ENCODE data around the gene GRIK4. TPM values are rescaled to one million over a fixed set of nuclear protein-coding genes. Genes with fewer than 3 reads are reported as not detected.

The GRIK4 gene
- total and polyA plus RNA-seq, 8 donors: 0.76 to 10.1 (median 7.7) TPM

DNA sequence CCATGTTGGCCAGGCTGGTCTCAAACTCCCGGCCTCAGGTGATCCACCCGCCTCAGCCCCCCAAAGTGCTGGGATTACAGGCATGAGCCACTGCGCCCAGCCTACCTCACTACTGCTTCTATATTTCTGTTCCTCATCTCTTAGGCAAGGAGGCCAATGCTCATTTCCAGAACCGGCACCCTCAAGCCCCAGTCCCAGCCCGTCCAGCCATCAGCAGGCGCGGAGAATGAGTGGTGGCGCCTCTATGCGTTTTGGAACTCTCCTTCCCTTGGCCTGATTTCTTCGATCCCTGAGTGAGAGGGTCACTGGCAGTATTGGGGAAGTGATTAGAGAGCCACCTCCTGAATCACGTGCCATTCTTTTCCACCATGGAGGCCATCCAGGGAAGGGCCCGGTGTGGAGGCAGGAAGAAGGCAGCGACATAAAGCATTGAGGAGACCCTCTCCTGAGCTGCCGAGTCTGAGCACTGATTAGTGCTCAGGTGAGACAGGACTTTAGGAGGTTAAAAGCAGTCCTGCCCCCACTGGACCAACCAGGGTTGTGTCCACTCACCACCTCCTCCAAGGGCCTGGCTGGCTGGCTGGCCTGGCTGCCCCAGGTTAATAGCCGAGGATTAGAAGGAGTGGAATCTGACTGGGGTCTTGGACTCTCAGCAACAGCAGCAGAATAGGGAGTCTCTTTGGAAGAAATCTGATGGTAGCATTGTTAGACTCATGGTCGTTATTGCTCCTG, 8.7 kb downstream of the GRIK4 start:
- no peak for TF ChIP-seq CTCF (IDR thresholded peaks at IDR 0.05)
- H3K27ac ChIP-seq: no peak overlapping the region
- peak in 1 of 4 donors; percentile 38 for DNase-seq
- no peaks in the 10 kb centered on the region for H3K4me1 ChIP-seq
- H3K4me3 ChIP-seq: no peak overlapping the region
- no peaks in the 10 kb centered on the region for H3K36me3 ChIP-seq
- intact Hi-C loops (cut with DNase I): loop anchor here in 1 of 2 donors (5.0 to 10.0 kb wide), 2 partner anchors 162 to 275 kb away; no protein-coding TSS in a partner anchor
- no peaks in the 10 kb centered on the region for H3K9me3 ChIP-seq
- no peak for ATAC-seq
- H3K27me3 ChIP-seq: peaks cover 0 to 72% of the 10 kb centered on the region in 2 donors

DNA sequence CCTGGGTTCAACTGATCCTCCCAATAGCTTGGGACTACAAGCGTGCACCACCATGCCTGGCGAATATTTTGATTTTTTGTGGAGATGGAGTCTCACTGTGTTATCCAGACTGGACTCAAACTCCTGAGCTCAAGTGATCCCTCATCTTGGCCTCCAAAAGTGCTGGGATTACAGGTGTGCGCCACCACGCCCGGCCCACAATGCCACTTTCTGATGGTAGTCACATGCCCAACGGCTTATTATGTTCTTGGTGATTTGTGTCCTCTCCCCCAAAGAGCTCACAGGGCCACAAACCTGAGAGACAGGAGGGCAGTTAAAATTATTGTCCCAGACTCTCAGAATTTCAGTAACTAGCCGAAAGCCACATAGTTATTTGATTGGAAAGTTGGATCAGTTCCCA, 9.6 kb downstream of the GRIK4 start:
- H3K9me3 ChIP-seq: no peaks in the 10 kb centered on the region
- H3K27ac ChIP-seq: no peak overlapping the region
- no peaks in the 10 kb centered on the region for H3K4me1 ChIP-seq
- DNase-seq: peak in 1 of 4 donors; percentile 54
- TF ChIP-seq CTCF (IDR thresholded peaks at IDR 0.05): no peak
- H3K4me3 ChIP-seq: no peak overlapping the region
- no peak for ATAC-seq
- peaks cover 0 to 70% of the 10 kb centered on the region in 2 donors for H3K27me3 ChIP-seq
- intact Hi-C loops (cut with DNase I): loop anchor here in 1 of 2 donors (5.0 to 10.0 kb wide), 2 partner anchors 161 to 274 kb away; no protein-coding TSS in a partner anchor
- H3K36me3 ChIP-seq: no peaks in the 10 kb centered on the region

GRCh38 chr11:120522021-120522420, 10.5 kb downstream of the GRIK4 start:
- no peak overlapping the region for H3K4me3 ChIP-seq
- no peak for ATAC-seq
- no peaks in the 10 kb centered on the region for H3K4me1 ChIP-seq
- H3K36me3 ChIP-seq: no peaks in the 10 kb centered on the region
- no peaks in the 10 kb centered on the region for H3K9me3 ChIP-seq
- H3K27me3 ChIP-seq: peaks cover 0 to 68% of the 10 kb centered on the region in 2 donors
- H3K27ac ChIP-seq: no peak overlapping the region
- no peak for TF ChIP-seq CTCF (IDR thresholded peaks at IDR 0.05)
- DNase-seq: peak in 1 of 4 donors; percentile 12
- intact Hi-C loops (cut with DNase I): loop anchor here in 1 of 2 donors (5.0 to 10.0 kb wide), 2 partner anchors 160 to 273 kb away; no protein-coding TSS in a partner anchor

GRCh38 chr11:120522736-120523135, 11.2 kb downstream of the GRIK4 start:
- H3K36me3 ChIP-seq: no peaks in the 10 kb centered on the region
- no peak overlapping the region for H3K27ac ChIP-seq
- H3K4me1 ChIP-seq: no peaks in the 10 kb centered on the region
- peaks cover 0 to 68% of the 10 kb centered on the region in 2 donors for H3K27me3 ChIP-seq
- no peak overlapping the region for H3K4me3 ChIP-seq
- ATAC-seq (no peak), DNase-seq (peak in 1 of 4 donors; percentile 46)
- intact Hi-C loops (cut with DNase I): loop anchor here in 1 of 2 donors (5.0 to 10.0 kb wide), 2 partner anchors 160 to 272 kb away; no protein-coding TSS in a partner anchor
- TF ChIP-seq CTCF (IDR thresholded peaks at IDR 0.05): no peak
- H3K9me3 ChIP-seq: no peaks in the 10 kb centered on the region

DNA sequence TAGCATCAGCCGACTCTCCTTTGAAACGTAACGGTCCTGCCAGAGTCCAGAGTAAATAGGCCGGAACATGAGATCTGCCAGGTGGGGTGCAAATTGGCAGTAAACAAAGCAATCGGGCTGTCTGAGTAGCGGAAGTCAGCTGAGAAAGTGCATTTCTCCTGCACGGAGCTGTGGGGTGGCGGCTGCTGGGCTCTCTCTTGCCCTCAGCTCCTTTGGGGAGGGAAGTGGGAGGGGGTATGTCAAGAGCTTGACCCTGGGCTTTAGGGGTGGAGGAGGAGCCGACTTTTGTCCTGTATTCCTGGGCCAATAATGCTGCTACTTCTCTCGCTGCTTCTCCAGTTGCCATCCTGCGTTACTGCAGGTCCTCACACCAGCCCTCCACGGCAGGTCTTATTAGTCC, 11.6 kb downstream of the GRIK4 start:
- intact Hi-C loops (cut with DNase I): loop anchor here in 1 of 2 donors (5.0 to 10.0 kb wide), 2 partner anchors 159 to 272 kb away; no protein-coding TSS in a partner anchor
- ATAC-seq (no peak), DNase-seq (peak in 1 of 4 donors; percentile 20)
- Histone ChIP-seq H3K36me3 (no peaks in the 10 kb centered on the region), H3K27ac (no peak overlapping the region), H3K4me1 (no peaks in the 10 kb centered on the region), H3K27me3 (peaks cover 0 to 65% of the 10 kb centered on the region in 2 donors), H3K9me3 (no peaks in the 10 kb centered on the region), H3K4me3 (no peak overlapping the region)
- no peak for TF ChIP-seq CTCF (IDR thresholded peaks at IDR 0.05)
